ENCODE results near the gene HSDL2.

Gene HSDL2

DNA sequence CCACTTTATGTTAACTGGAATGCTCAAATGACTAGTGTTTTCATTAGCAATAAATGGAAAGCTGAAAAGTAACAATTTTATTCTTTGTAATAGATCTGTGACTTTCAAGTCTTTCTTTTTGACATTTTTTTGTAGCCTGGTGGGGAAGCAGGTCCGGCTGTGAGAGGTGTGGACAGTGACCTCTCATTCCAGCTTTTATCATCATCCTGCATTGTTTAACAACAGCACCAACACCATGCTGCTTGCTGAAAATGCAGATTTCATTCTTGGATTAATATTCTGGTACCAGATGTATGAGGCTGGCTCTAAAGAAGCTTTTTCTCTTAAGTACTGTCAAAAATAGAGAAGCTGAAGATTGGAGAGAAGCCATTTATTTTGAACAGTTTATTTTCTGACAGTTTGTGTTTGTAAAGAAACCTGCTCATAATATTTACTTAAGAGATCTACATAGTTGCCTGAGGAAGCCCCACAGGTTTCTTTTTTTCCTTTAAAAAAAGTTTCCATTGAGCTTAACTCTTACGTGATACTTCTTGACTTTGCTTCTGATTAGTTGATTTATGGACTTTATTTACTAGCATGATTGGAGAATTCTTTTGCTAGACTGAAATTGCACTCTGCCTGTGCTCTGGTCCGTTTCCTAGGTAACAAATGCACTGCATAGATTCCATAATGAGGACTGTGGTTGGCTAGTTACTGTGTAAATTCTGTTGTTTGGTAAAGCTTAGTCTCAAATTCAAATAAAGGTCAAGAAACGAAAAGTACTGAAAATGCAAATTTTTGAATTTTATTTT is 110.2 kb downstream of the HSDL2 start:
- H2AFZ ChIP-seq (ENCODE audit: low read length), result no peak overlapping the region
- H3K79me2 ChIP-seq (ENCODE audit: insufficient read depth, low read length), result peaks cover 92% of the 10 kb centered on the region
- no peaks in the 10 kb centered on the region for H3K27me3 ChIP-seq (ENCODE audit: insufficient read depth, low read length, poor library complexity, severe bottlenecking)
- H3K4me3 ChIP-seq (ENCODE audit: low read length, poor library complexity, severe bottlenecking), result peak overlapping the region; percentile 79
- H3K9me2 ChIP-seq (replicated peaks; ENCODE audit: low read depth, low read length), result no peaks in the 10 kb centered on the region
- peaks cover 58% of the 10 kb centered on the region for H4K20me1 ChIP-seq (ENCODE audit: insufficient read depth, low read length, poor library complexity, severe bottlenecking)
- H3K36me3 ChIP-seq (ENCODE audit: insufficient read depth, low read length), result peaks cover 18% of the 10 kb centered on the region; the same call in 1 of the 2 replicates
- H3K4me2 ChIP-seq (ENCODE audit: low read depth, low read length, poor library complexity, severe bottlenecking), result peak overlapping the region; percentile 86
- no peaks in the 10 kb centered on the region for H3F3A ChIP-seq (ENCODE audit: low read depth)
- H3K9ac ChIP-seq (ENCODE audit: low read depth, low read length, poor library complexity, severe bottlenecking), result peak overlapping the region; percentile 20
- peaks cover 64% of the 10 kb centered on the region for H3K4me1 ChIP-seq (ENCODE audit: insufficient read depth, low read length, poor library complexity, severe bottlenecking)
- H3K9me3 ChIP-seq (ENCODE audit: insufficient read depth, low read depth, low read length), result no peaks in the 10 kb centered on the region
- TF ChIP-seq EZH2phosphoT487 (IDR thresholded peaks at IDR 0.05; ENCODE audit: borderline replicate concordance), result no peak
- TF ChIP-seq, protein P1, sequence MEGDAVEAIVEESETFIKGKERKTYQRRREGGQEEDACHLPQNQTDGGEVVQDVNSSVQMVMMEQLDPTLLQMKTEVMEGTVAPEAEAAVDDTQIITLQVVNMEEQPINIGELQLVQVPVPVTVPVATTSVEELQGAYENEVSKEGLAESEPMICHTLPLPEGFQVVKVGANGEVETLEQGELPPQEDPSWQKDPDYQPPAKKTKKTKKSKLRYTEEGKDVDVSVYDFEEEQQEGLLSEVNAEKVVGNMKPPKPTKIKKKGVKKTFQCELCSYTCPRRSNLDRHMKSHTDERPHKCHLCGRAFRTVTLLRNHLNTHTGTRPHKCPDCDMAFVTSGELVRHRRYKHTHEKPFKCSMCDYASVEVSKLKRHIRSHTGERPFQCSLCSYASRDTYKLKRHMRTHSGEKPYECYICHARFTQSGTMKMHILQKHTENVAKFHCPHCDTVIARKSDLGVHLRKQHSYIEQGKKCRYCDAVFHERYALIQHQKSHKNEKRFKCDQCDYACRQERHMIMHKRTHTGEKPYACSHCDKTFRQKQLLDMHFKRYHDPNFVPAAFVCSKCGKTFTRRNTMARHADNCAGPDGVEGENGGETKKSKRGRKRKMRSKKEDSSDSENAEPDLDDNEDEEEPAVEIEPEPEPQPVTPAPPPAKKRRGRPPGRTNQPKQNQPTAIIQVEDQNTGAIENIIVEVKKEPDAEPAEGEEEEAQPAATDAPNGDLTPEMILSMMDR (conservative IDR thresholded peaks at IDR 0.05; ENCODE audit: low read length), result no peak

- no peaks in the 10 kb centered on the region for H3K27me3 ChIP-seq (ENCODE audit: insufficient read depth, low read length, poor library complexity, severe bottlenecking)
- no peak overlapping the region for H2AFZ ChIP-seq (ENCODE audit: low read length)
- H3K79me2 ChIP-seq (ENCODE audit: insufficient read depth, low read length), result peaks cover 100% of the 10 kb centered on the region
- peaks cover 62% of the 10 kb centered on the region for H4K20me1 ChIP-seq (ENCODE audit: insufficient read depth, low read length, poor library complexity, severe bottlenecking)
- no peaks in the 10 kb centered on the region for H3K9me3 ChIP-seq (ENCODE audit: insufficient read depth, low read depth, low read length)
- no peaks in the 10 kb centered on the region for H3K9me2 ChIP-seq (replicated peaks; ENCODE audit: low read depth, low read length)
- H3F3A ChIP-seq (ENCODE audit: low read depth), result no peaks in the 10 kb centered on the region
- TF ChIP-seq, protein P1 (conservative IDR thresholded peaks at IDR 0.05; ENCODE audit: low read length), result no peak
- TF ChIP-seq EZH2phosphoT487 (IDR thresholded peaks at IDR 0.05; ENCODE audit: borderline replicate concordance), result no peak
- no peak overlapping the region for H3K4me3 ChIP-seq (ENCODE audit: low read length, poor library complexity, severe bottlenecking)
- H3K36me3 ChIP-seq (ENCODE audit: insufficient read depth, low read length), result peaks cover 19% of the 10 kb centered on the region; the same call in 1 of the 2 replicates
- no peak overlapping the region for H3K9ac ChIP-seq (ENCODE audit: low read depth, low read length, poor library complexity, severe bottlenecking)
- H3K4me2 ChIP-seq (ENCODE audit: low read depth, low read length, poor library complexity, severe bottlenecking), result peak overlapping the region; percentile 86
- peaks cover 73% of the 10 kb centered on the region for H3K4me1 ChIP-seq (ENCODE audit: insufficient read depth, low read length, poor library complexity, severe bottlenecking)
Measured at GRCh38 chr9:112493393-112494137, 113.7 kb downstream of the HSDL2 start.

- no peaks in the 10 kb centered on the region for H3K27me3 ChIP-seq (ENCODE audit: insufficient read depth, low read length, poor library complexity, severe bottlenecking)
- H3K36me3 ChIP-seq (ENCODE audit: insufficient read depth, low read length), result peaks cover 19% of the 10 kb centered on the region; the same call in 1 of the 2 replicates
- no peaks in the 10 kb centered on the region for H3K9me2 ChIP-seq (replicated peaks; ENCODE audit: low read depth, low read length)
- H3K9ac ChIP-seq (ENCODE audit: low read depth, low read length, poor library complexity, severe bottlenecking), result no peak overlapping the region
- no peaks in the 10 kb centered on the region for H3K9me3 ChIP-seq (ENCODE audit: insufficient read depth, low read depth, low read length)
- peaks cover 67% of the 10 kb centered on the region for H3K4me1 ChIP-seq (ENCODE audit: insufficient read depth, low read length, poor library complexity, severe bottlenecking)
- H3K4me3 ChIP-seq (ENCODE audit: low read length, poor library complexity, severe bottlenecking), result no peak overlapping the region
- peaks cover 100% of the 10 kb centered on the region for H3K79me2 ChIP-seq (ENCODE audit: insufficient read depth, low read length)
- peaks cover 60% of the 10 kb centered on the region for H4K20me1 ChIP-seq (ENCODE audit: insufficient read depth, low read length, poor library complexity, severe bottlenecking)
- TF ChIP-seq, protein P1 (conservative IDR thresholded peaks at IDR 0.05; ENCODE audit: low read length), result no peak
- TF ChIP-seq EZH2phosphoT487 (IDR thresholded peaks at IDR 0.05; ENCODE audit: borderline replicate concordance), result no peak
- H3F3A ChIP-seq (ENCODE audit: low read depth), result no peaks in the 10 kb centered on the region
- no peak overlapping the region for H2AFZ ChIP-seq (ENCODE audit: low read length)
- H3K4me2 ChIP-seq (ENCODE audit: low read depth, low read length, poor library complexity, severe bottlenecking), result peak overlapping the region; percentile 86
Measured at GRCh38 chr9:112494153-112494552, 114.2 kb downstream of the HSDL2 start.

Measured in Loucy (cell line).